Astrocyte of the hippocampus (primary cell): Measurements from ENCODE around the gene SLC17A2.

Experiments
- DNase-seq: peaks from one replicate; pipeline ENCODE4 v3.0.0; 2011; ENCODE audit warnings: low read depth, low spot score

Gene SLC17A2

DNA sequence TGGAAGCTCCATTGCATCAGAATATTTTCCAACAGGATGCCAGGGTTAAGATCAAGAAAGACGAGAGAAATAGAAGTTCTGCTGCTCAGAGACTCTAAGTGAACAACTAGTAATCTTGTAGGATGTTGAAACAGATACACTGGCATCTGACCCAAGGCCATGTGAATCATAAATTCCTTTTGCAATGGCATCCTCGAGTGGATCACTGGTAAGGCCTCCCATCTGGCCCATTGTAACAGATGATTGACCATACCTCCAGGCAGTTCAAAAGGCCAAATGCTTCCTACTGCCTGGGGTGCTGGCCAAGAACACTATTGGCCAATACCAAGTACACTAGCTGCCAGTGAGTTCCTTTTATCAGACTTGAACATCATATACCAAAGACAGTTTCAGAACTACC is 46.5 kb downstream of the SLC17A2 start:
- peak; percentile 1 for DNase-seq

DNA sequence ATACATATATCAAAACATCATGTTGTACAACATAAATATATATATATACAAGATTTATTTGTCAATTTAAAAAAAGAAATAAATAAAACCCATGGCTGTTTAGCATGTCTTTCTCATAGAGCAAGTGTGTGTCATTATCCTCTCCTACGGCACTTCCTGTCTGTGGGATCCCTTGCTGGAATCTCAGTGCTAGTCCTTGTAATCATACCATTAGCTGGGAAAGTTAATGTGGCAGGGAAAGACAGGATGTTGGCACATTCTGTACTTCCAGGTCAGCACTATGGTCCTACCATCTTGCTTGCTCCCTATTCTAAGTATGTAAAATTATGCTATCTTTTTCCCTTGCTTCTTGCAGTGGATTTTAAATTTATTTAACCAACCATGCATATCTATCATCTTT is 47.0 kb downstream of the SLC17A2 start:
- no peak for DNase-seq

DNA sequence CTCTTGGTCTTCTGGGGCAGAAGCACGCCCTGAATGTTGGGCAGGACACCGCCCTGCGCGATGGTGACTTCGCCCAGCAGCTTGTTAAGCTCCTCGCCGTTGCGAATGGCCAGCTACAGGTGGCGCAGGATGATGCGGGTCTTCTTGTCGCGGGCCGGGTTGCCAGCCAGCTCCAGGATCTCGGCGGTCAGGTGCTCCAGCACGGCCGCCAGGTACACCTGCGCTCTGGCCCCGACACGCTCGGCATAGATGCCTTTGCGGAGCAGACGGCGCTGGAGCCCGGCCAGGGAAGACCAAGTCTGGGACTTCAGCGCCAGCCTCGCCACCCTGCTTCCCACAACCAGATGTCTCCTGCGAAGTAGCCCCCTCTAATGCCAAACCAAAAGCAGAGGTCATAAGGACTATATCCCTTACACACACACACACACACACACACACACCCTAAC is 48.4 kb downstream of the SLC17A2 start:
- no peak for DNase-seq

DNA sequence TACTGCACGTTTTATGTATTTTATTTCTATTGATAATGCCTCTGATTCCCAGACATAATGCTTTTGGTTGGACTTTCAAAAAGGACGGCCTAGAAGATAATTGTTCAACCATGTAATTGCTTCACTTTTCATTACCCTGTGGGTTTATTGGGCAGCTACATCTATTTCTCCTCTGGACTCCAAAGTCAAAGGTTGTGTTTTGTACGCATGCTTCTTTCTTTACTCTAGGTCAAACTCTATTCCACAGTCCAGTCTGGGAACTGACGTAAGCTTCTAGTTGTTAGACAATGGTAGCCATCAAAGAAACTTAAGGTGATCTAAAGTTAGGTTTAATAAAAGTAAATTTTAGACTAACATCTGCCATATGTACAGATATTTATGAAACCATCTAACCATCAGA is 49.9 kb downstream of the SLC17A2 start:
- no peak for DNase-seq

DNA sequence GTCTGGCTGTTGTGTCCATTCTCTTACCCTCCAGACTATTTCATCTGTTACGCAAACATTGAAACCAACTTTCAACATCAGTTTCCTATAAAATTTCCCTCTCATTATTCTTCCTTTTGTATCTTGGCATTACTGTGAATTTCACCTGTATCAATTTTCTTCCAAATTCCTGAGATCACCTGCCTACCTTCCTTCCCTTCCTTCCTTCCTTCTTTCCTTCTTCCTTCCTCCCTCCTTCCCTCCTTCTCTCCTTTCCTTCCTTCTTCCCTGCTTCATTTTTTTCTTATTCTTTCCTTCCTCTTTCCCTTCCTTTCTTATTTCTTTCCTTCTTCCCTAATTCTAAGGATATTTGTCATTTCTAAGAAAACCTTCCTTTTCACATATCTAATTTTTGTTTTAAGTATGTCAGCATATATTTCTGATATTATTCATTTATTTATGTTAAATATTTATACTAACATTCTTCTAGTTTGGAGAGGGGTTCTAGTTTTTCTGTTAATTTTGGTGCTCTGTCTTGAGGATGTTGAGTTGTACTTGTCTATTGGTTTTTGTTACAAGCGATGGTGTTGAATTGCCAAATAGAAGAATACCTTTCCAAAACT is 51.7 kb downstream of the SLC17A2 start:
- DNase-seq, result no peak

DNA sequence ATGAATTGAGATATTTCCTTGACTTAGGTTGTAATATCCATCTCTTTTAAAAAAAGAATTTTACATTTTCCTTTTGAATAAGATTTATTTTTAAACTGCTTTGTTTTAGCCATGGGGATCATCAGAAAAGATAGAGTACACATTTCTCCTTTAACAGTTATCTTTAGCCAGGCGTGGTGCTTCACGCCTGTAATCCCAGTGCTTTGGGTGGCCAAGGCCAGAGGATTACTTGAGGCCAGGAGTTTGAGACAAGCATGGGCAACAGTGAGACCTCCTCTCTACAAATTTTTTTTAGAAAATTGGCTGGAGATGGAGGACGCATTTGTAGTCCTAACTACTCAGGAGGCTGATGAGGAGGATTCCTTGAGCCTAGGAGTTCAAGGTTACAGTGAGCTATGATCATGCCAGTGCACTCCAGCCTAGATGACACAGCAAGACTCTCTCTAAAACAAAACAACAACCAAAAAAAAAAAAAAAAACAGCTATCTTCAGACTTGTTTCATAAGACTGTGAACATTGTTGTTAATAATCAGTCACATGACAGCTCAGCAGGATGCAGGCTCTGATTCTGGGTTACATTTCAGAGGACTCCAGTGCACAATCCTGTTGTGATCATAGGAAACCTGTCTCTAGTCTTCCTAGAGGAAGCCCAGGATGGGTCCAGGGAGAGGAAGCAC is 54.4 kb downstream of the SLC17A2 start:
- DNase-seq, result no peak

DNA sequence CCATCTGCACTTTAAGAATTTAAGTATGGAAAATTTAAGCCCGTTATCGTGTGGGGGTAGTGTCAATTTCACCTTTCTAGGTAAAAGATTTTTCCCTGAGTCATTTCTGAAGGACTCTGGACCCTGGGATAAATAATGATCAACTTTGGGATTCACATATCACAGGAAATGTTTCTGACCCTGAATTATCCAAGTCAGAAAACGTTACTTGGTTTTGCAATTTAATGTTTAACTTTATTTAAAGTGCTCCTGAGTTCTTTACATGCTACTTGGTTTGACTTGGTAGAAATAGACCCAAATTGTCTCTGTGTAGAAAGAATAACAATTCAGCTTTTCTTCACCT is 55.0 kb downstream of the SLC17A2 start:
- no peak for DNase-seq

DNA sequence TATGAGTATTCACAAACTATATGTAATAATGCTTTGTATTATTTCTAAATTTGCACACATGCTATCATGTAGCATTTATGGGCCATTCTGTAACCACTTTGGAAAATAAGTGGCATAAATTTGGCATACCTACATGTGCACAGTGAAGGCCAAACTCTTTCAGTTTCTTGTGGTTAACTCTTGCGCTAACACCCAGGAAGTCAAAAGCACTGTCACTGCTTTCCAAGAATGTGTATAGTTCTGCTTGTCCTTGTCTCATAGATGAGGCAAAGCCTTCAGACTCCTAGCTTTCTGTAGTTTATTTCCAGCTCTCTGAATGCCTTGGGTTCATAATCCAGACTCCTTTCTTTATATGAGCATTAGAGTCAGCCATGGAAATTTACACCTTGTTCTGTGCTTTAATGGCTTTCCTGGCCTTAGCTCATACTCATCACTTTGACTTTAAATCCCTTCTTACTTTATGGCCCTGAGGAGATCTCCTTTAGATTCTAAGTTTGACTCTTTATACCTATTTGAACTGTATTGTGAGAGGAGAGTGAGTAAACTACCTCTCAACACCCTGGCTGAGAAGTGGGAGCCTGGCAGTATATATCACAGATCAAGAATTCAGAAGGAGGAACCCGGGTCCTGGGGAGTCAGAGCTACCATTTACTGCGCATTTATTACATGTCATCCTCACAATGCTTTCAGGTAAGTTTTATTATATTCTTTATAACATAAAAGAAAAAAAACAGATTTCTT is 55.5 kb downstream of the SLC17A2 start:
- DNase-seq, result no peak

DNA sequence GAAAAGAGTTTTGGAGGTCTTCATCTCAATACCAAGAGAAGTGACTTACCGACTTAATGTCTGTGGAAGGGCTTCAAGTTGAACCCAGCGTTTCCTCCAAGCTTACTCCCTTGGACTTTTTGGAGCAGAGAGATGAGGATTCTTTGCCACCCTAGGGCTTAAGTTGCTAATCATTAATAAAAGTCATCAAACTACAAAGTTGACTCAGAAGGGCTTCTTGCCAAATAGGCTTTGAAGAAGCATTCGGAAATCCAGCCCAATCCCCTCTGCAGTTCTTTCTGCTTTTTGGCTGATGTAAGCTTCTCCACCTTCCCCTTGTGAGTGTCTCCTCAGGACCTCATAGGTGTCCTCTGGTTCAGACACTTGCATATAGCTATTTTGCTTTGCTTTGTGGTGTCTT is 56.4 kb downstream of the SLC17A2 start, which contains the start of gene SLC17A3:
SLC17A3 (minus strand) TSS at position 126 of the 400 bp plus-strand sequence. CDS start 5,856 bp downstream, outside the sequence.
- DNase-seq, result no peak

DNA sequence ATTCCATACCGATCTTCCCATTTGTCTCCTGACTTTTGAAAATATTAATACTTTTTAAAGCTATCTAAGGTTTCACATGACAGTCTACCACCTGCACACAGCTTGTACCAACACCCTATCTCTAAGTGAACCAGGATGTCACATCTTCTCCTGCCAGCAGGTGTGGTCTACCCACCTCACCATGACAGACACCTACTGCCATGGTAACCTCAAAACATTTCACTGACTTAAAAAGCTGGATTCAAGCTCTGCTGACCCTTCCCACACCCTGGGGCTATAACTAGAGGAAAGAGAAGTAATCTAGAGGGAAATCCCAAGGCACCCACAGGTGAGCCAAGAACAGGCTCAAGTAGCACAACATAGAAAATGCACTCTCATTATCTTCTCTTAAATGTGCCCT is 57.7 kb downstream of the SLC17A2 start:
- DNase-seq, result no peak

DNA sequence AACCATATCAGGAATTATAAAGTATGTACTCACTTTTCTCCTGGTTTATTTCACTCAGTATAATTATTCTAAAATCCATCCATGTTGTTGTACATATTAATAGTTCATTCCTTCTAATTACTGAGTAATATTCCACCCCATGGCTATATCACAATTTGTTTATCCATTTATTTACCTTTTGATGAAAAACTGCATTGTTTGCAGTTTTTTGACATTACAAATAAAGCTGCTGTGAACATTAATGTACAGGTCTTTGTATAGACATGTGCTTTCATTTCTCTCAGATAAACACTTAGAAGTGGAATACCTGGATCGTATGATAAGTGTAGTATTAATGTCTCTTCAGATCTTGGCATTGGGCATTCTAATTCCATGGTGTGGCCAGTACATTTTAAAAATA is 60.7 kb downstream of the SLC17A2 start:
- no peak for DNase-seq

DNA sequence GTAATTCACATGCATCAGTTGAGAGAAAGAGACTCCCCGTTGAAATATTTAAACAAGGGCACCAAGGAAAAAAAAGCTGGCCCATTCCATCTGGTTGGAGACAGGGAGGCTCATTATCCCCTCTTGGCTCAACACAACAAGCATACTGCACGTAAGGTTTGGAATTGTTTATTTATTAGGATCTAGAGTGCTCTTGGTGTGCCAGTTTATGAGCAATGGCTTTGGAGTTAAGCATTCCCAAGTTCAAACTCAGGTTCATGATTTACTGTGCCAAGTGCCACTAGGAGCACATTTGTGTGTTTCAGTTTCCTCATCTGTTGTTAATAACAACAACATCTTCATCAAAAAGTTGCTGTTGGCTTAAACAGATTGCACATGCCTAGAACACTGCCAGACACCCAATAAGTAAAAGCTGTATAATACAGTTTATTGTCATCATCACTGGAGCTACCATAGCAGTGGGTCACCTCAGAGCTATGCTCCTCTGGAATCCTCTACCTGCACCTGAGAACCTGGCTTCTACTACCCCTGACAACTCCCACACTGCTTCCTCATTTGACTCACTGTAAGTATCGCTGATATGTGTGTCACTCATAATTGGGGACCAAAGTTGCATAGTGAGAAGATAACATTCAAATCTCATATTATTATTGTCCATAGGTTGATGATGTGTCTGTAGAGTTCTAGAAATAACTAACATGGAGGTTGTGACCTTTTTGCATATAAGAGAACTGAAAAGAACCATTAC is 61.9 kb downstream of the SLC17A2 start:
- no peak for DNase-seq

DNA sequence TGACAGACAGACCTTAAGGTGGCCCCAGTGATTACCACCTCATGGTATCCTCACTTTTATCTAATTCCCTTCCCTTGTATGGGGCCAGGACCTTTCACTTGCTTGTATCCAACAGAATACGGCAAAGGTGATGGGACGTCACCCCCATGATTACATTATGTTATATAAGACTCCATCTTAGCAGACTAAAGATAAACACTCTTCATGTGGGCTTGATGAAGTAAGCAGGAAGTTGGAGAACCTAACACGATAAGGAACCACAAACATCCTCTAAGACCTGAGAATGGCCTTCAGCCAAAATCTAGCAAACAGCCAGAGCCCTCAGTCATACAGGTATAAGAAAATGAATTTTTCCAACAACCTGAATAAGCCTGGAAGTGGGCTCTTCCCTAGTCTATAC is 64.5 kb downstream of the SLC17A2 start:
- DNase-seq, result no peak

DNA sequence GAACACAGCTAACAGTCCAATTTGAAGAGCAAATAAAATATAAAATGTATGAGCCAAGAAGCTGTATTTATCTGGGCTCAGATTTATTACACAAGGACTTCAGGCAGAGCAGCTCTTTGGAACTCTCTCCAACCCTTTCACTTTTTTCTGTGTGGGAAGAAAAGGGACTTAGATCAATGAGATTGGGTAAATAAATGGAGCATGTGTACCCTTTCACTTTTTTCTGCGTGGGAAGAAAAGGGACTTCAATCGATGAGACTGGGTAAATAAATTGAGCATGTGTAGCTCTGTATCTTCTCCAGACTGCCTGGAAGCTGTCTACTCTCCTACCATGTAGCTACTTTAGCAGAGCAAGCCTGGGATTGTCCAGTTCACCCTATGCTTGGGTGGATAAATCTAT is 67.1 kb downstream of the SLC17A2 start:
- no peak for DNase-seq
